GM10248 (cell line): ENCODE data around the gene CTR9.

ENCODE experiments used
- CTCF ChIA-PET: fragments of 300-600 bp; sonication (Branson Sonifier 250); formaldehyde crosslinking; extraction: SDS; loops from one replicate; lab custom pipeline; 2021; ENCODE audit warnings: antibody characterized with exemption; lab: Yijun Ruan, JAX
- POLR2A ChIA-PET: fragments of 350-650 bp; sonication (Branson Sonifier 250); formaldehyde crosslinking; extraction: SDS; loops from one replicate; lab custom pipeline; 2020; ENCODE audit warnings: antibody characterized with exemption; lab: Yijun Ruan, JAX
- DNase-seq: peaks from one replicate; pipeline ENCODE4 v3.0.0; 2012; ENCODE audit errors: extremely low spot score
- TF ChIP-seq, protein P1 (sequence below): IDR thresholded peaks from 2 replicates; pipeline ENCODE4 v1.5.1; 2012; ENCODE audit warnings: mild to moderate bottlenecking, low read depth; ENCODE audit errors: extremely low read depth, missing control alignments, control extremely low read depth

The CTR9 gene

GRCh38 chr11:10793470-10794255, 42.6 kb downstream of the CTR9 start:
- no peak for DNase-seq
- POLR2A ChIA-PET: interaction anchor here (0.6 to 3.9 kb wide), 5 partner anchors 10 to 1166 kb away, joined by 3 to 47 read pairs (median 4); partner anchors contain the start of genes CTR9 and EIF4G2
- CTCF ChIA-PET: interaction anchor here (0.7 to 6.2 kb wide), 40 partner anchors 10 to 1173 kb away, joined by 3 to 81 read pairs (median 5); partner anchors contain the start of genes EIF4G2 and RNF141

DNA sequence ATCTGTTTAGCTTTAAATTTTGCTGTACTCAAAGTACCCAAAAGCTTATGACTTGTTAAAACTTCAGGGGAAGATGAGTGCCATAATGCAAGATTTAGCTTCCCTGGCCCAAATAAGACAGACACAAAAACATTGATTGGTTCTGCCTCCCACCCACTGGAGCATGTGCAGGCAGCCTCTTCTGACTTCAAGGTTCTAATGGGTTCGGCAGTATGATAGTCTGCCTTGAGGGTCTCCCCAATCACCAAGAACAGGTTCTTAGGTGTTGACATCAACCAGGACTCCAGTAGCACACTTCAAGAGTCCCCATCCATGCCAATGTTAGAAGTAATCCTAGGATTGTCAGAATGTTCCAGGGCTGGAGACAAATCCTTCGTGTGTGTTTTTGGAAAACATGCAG, 45.1 kb downstream of the CTR9 start:
- no peak for DNase-seq
- TF ChIP-seq, protein P1, sequence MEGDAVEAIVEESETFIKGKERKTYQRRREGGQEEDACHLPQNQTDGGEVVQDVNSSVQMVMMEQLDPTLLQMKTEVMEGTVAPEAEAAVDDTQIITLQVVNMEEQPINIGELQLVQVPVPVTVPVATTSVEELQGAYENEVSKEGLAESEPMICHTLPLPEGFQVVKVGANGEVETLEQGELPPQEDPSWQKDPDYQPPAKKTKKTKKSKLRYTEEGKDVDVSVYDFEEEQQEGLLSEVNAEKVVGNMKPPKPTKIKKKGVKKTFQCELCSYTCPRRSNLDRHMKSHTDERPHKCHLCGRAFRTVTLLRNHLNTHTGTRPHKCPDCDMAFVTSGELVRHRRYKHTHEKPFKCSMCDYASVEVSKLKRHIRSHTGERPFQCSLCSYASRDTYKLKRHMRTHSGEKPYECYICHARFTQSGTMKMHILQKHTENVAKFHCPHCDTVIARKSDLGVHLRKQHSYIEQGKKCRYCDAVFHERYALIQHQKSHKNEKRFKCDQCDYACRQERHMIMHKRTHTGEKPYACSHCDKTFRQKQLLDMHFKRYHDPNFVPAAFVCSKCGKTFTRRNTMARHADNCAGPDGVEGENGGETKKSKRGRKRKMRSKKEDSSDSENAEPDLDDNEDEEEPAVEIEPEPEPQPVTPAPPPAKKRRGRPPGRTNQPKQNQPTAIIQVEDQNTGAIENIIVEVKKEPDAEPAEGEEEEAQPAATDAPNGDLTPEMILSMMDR: no peak
- ChIA-PET CTCF (interaction anchor here (0.9 to 1.8 kb wide), 7 partner anchors 8 to 225 kb away, joined by 3 to 5 read pairs (median 5); partner anchors contain the start of gene EIF4G2), POLR2A (interaction anchor here (1.6 to 4.0 kb wide), 3 partner anchors 8 to 62 kb away, joined by 5 to 79 read pairs (median 10); partner anchors contain the start of gene EIF4G2)

More at GRCh38 chr11:10793470-10794255, 42.6 kb downstream of the CTR9 start:
- TF ChIP-seq, protein P1: no peak

GRCh38 chr11:10797001-10797400, 46.0 kb downstream of the CTR9 start:
- TF ChIP-seq, protein P1: no peak
- DNase-seq: no peak
- POLR2A ChIA-PET: interaction anchor here (1.6 to 4.0 kb wide), 3 partner anchors 7 to 61 kb away, joined by 5 to 79 read pairs (median 10); partner anchors contain the start of gene EIF4G2
- CTCF ChIA-PET: interaction anchor here (0.7 to 3.4 kb wide), 3 partner anchors 10 to 13 kb away, joined by 3 to 10 read pairs (median 5); partner anchors contain the start of gene EIF4G2

GRCh38 chr11:10797531-10797930, 46.5 kb downstream of the CTR9 start:
- CTCF ChIA-PET: interaction anchor here (2.1 to 3.4 kb wide), 2 partner anchors 9 to 12 kb away, joined by 5 to 10 read pairs; partner anchors contain the start of gene EIF4G2
- POLR2A ChIA-PET: interaction anchor here (4.0 kb wide), 1 partner anchor 11 kb away, joined by 79 read pairs; the partner anchor contains the start of gene EIF4G2
- no peak for DNase-seq
- TF ChIP-seq, protein P1: no peak

DNA sequence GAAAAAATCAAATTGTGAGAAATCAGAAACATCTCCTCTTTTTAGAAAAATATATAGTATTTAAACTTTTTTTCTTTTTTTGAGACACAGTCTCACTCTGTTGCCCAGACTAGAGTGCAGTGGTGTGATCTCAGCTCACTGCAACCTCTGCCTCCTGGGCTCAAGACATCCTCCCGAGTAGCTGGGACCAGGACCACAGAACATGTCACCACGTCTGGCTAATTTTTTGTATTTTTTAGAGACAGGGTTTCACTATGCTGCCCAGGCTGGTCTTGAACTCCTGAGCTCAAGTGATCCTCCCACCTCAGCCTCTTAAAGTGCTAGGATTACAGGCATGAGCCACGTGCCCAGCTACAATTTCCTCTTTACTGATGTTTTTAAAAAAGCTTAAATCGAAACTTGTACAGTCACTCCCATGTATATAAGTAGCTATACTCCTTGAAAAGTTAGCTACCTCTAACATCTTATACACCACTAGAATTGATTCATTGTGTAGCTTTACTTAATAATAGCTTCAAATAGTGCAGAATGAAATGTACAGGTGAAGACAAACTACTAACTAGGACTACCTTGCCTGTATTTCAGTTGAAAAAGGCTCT, 47.4 kb downstream of the CTR9 start:
- TF ChIP-seq, protein P1: no peak
- no peak for DNase-seq
- ChIA-PET POLR2A (interaction anchor here (4.0 kb wide), 1 partner anchor 10 kb away, joined by 79 read pairs; the partner anchor contains the start of gene EIF4G2), CTCF (interaction anchor here (0.7 to 3.4 kb wide), 7 partner anchors 9 to 50 kb away, joined by 3 to 10 read pairs (median 3); partner anchors contain the start of gene EIF4G2)
